ENCODE results near the gene MARF1.
"Not testable (repeated sequence)": the region's sequence is repeated elsewhere in the genome, so short reads cannot be mapped to it uniquely, and the experiment has no call there.

MARF1 gene

GRCh38 chr16:15650698-15651171 is 7.8 kb upstream of the MARF1 start:
- no peak for DNase-seq (ENCODE audit: low read depth)

GRCh38 chr16:15650019-15650697 is 7.2 kb upstream of the MARF1 start, which contains the start of gene NDE1:
Gene NDE1, plus strand, starts transcription at chr16:15650245. Its CDS starts 14,534 bp downstream, at chr16:15664779.
- peak; percentile 70 for DNase-seq (ENCODE audit: low read depth)

GRCh38 chr16:15649727-15650018 is 6.7 kb upstream of the MARF1 start:
- DNase-seq (ENCODE audit: low read depth): no peak

GRCh38 chr16:15649311-15649710 is 6.4 kb upstream of the MARF1 start:
- DNase-seq (ENCODE audit: low read depth): not testable (repeated sequence)

GRCh38 chr16:15648135-15648730 is 5.3 kb upstream of the MARF1 start:
- no peak for DNase-seq (ENCODE audit: low read depth)

DNA sequence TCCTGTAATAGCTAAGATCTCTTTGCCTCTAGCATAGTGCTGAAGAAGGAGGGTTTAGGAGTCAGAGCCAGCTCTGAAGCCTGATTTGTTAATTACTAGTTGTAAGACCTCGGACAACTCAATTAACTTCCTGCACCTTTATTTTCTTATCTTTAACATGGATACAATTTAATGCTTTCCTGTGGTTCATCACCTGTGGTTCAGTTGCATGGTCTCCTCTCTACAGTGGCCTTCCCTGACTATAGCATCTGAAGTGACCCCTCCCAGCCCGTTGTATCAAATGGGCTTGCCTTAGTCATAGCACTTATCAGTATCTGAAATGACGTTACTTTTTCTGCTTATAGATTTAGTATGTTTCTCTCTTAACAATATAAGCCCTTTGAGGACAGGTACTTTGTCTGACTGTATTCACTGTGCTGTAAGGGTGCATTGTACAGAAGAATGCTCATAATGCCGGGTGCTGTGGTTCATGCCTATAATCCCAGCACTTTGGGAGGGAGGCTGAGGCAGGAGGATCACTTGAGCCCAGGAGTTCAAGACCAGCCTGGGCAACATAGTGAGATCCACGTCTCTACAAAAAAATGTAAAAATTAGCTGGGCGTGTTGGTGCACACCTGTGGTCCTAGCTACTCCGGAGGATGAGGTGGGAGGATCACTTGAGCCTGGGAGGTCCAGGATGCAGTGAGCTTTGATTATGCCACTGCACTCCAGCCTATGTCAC is 4.5 kb upstream of the MARF1 start:
- DNase-seq (ENCODE audit: low read depth): no peak

DNA sequence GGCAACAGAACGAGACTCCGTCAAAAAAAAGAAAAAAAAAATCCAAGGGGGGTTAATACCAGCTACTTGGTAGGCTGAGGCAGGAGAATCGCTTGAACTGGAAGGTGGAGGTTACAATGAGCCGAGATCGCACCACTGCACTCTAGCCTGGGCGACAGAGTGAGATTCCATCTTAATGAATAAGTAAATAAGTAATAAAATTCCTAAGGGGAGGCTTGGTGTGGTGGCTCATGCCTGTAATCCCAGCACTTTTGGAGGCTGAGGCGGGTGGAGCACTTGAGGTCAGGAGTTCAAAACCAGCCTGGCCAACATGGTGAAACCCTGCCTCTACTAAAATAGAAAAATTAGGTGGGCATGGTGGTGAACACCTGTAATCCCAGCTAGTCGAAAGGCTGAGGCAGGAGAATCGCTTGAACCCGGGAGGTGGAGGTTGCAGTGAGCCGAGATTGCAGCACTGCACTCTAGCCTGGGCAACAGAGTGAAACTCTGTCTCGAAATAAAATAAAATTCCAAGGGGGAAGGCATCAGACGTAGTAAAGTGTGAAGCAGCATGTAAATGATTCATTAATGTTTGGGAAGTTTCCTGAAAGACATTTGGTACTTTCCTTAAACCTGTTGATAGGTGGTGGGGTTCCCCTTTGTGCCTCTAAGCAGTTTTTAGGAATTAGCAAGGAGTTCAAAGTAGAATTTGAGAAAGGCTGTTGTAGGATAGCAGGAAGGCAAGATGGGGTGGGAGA is 3.8 kb upstream of the MARF1 start:
- not testable (repeated sequence) for DNase-seq (ENCODE audit: low read depth)

- not testable (repeated sequence) for DNase-seq (ENCODE audit: low read depth)
Observed at GRCh38 chr16:15644962-15645465, 2.1 kb upstream of the MARF1 start.

DNA sequence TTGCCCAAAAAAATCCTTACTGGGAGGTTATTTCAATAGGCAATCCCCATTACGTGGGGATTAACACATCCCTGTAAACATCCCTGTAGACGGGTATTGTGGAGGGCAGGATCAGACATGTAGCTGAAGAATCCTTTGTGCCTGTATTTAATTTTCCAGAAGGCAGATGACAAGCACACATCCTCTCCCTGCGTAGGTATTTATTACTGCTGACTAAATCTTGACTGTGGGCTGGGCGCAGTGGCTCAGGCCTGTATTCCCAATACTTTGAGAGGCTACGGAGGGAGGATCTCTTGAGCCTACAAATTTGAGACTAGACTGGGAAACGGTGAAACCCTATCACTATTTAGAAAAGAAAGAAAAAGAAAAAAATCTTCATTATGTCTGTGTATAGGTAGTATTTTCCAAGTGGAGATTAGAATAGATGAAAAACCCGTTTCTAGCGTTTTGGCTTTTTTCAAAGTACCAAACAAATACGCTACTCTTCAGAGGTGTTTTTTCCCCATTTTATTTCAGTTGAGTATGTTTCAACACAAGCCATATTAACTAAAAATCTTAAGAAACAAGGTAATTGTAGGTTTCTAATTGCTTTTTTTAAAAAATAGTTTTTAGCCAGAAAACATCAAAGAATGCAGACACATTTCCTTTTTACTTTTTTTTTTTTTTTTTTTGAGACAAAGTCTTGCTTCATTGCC is 1.5 kb upstream of the MARF1 start:
- DNase-seq (ENCODE audit: low read depth): no peak

GRCh38 chr16:15643946-15644250 is 944 bp upstream of the MARF1 start:
- DNase-seq (ENCODE audit: low read depth): no peak

- DNase-seq (ENCODE audit: low read depth): peak; percentile 40
Observed at GRCh38 chr16:15642557-15643047, 352 bp downstream of the MARF1 start.

DNA sequence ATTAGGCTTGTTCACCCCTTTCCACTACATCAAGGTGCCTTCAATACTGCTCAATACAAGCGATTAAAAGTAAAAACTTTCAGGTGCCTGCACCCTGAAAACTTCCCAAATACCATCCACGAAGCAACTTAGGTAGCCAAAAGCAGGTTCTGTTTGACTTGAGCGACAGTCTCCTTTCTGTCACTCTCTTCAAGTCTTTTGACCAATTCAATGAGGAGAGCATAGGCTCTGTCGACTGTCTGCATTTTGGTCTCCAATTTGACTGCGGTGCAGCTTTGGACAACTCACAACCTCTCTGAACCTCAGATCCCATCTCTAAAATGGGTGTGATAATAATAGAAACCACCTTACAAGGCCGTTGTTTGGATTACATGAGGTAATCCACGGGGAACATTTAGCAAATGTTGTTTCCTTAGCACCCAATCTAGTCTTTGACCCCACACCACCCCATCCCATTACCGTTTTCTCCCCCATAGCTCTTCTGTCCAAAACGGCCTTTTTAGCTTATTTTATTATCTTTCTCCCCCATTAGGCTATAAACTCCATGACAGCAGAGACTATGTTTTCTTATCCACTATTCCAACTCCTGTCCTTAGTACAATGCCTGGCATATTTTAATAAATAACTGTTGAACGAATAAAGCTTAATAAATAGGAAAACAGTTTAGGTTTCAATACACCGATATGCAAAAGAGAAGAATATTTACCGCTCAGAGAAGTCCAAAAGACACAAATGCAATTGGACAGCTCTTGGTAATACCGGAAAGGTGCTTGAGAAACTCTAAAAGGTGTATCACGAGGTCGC is 999 bp downstream of the MARF1 start:
- no peak for DNase-seq (ENCODE audit: low read depth)

DNA sequence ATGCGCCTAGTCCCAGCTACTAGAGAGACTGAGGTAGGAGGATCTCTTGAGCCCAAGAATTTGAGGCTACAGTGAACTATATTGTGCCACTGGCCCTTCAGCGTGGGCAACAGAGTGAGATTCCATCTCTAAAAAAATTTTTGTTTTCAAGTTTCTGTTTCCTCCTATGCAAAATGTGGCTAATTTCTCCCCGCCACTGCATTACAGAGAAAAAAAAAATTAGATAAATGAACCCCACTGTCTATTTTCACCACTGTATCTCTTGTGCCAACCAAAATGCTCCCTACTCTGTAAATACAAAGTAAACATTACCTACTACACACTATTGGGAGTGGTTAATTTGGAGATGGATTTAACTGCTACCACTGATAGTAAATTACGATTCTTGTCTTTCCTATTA is 2.0 kb downstream of the MARF1 start:
- no peak for DNase-seq (ENCODE audit: low read depth)

DNA sequence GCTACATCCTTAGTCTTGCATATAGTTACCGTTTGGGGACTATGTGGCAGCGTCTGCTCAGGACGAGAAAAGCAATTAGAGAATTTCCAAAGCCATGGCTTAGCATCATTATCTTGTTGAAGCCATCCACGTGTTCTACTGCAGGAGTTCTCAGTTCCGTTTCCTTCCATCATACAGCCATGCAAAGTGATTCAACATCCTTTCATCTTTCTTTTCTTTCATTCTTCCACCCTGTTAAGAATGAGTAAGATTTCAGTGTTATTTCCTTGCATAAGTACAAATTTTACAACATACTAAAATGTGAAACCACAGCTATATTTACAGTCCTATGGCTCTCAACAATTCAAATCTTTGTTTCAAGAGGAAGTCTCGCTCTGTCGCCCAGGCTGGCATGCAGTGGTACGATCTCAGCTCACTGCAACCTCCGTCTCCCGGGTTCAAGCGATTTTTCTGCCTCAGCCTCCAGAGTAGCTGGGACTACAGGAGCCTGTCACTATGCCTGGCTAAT is 3.8 kb downstream of the MARF1 start:
- no peak for DNase-seq (ENCODE audit: low read depth)

GRCh38 chr16:15636392-15636873 is 6.5 kb downstream of the MARF1 start:
- no peak for DNase-seq (ENCODE audit: low read depth)

DNA sequence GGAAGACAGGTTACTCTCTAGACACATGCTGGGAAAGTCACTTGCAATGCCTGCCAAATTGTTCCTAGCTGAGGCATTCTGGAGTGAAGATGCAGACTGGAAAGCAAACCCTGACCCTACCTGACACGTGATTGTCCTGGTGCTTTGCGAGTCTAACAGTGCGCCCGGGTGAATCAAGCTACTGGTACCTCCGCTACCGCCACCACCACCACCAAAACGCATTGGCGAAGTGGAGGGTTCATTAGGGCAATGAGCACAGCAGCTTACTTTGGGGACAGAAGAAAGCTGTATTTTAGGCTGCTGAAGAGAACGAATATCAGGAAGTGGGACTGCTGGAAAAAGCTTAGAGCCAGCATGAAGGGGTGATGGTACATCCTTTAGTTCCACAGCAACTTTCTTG is 7.0 kb downstream of the MARF1 start:
- no peak for DNase-seq (ENCODE audit: low read depth)

GRCh38 chr16:15631730-15632409 is 11.1 kb downstream of the MARF1 start:
- DNase-seq (ENCODE audit: low read depth): no peak

- DNase-seq (ENCODE audit: low read depth): no peak
Observed at GRCh38 chr16:15621889-15622288, 21.1 kb downstream of the MARF1 start.

- DNase-seq (ENCODE audit: low read depth): no peak
Observed at GRCh38 chr16:15621456-15621855, 21.5 kb downstream of the MARF1 start.

- no peak for DNase-seq (ENCODE audit: low read depth)
Observed at GRCh38 chr16:15620611-15621195, 22.3 kb downstream of the MARF1 start.

Measured in stimulated activated CD8-positive, alpha-beta memory T cell treated with anti-CD3 and anti-CD28 coated beads, Interleukin-15, amount 100 ng/mL, for 24 hours (primary cell).